ACC112 (cell line): ENCODE measurements around the gene TENT4A.
"Not testable (repeated sequence)": the region's sequence is repeated elsewhere in the genome, so short reads cannot be mapped to it uniquely, and the experiment has no call there.

ENCODE experiments used
- H2AFZ ChIP-seq: fragments of 200-600 bp; sonication (generic); one replicate; pipeline ENCODE4 v1.6.0; 2017; ENCODE audit warnings: antibody characterized with exemption, low read length; ENCODE audit not compliant: unreplicated experiment
- H3K27ac ChIP-seq: fragments of 200-600 bp; sonication (generic); 2 replicates; pipeline ENCODE4 v1.5.1; 2014; ENCODE audit warnings: low read depth, mild to moderate bottlenecking, antibody characterized with exemption, low read length, moderate library complexity
- H3K27me3 ChIP-seq: fragments of 200-600 bp; sonication (generic); 2 replicates; pipeline ENCODE4 v1.6.1; 2014; ENCODE audit warnings: mild to moderate bottlenecking, antibody characterized with exemption, low read length, moderate library complexity, mixed read lengths; ENCODE audit not compliant: insufficient read depth
- H3K36me3 ChIP-seq: fragments of 200-600 bp; sonication (generic); 2 replicates; pipeline ENCODE4 v1.6.1; 2016; ENCODE audit warnings: mild to moderate bottlenecking, antibody characterized with exemption, low read length, moderate library complexity, mixed read lengths; ENCODE audit not compliant: insufficient read depth
- H3K4me1 ChIP-seq: fragments of 200-600 bp; sonication (generic); one replicate; pipeline ENCODE4 v1.6.1; 2016; ENCODE audit warnings: low read length, mixed read lengths; ENCODE audit not compliant: insufficient read depth, unreplicated experiment, control insufficient read depth
- H3K4me3 ChIP-seq: fragments of 200-600 bp; sonication (generic); 2 replicates; pipeline ENCODE4 v1.5.1; 2014; ENCODE audit warnings: mild to moderate bottlenecking, low read depth, low read length
- H3K79me2 ChIP-seq: fragments of 200-600 bp; sonication (generic); one replicate; pipeline ENCODE4 v1.6.0; 2016; ENCODE audit warnings: low read length; ENCODE audit not compliant: control insufficient read depth, unreplicated experiment, insufficient read depth

Gene TENT4A

GRCh38 chr5:6713274-6714225 lies at the start of gene TENT4A:
Gene TENT4A, plus strand, starts transcription at chr5:6713432. Its CDS starts 552 bp downstream, at chr5:6713984.
- Histone ChIP-seq H3K36me3 (no peaks in the 10 kb centered on the region), H3K4me3 (peak within 1 kb of the TSS; percentile 98), H2AFZ (peak within 1 kb of the TSS; percentile 96), H3K27ac (peak within 1 kb of the TSS; percentile 90), H3K4me1 (peaks cover 24% of the 10 kb centered on the region), H3K79me2 (peaks cover 45% of the 10 kb centered on the region), H3K27me3 (no peaks in the 10 kb centered on the region)

DNA sequence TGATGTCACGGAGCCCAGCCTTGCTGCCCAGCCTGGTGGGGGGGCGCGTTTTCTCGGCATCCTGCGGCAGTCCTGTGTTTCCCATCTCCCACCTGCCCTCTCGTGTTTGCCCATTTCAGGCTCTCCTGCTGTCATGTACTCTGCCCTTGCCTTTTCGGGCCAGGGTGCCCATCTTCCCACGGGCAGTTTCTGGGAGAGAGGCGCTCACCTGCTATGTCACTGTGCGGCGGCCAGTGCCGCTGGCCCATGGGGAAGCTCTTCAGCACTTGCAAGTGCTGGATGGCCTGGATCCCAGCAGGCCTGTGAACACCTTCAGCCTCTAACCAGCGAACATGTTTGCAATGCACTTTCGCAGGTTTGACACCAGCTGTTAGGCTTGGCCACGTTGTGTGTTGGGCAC lies 46.5 kb upstream of the TENT4A start:
- Histone ChIP-seq H3K27me3 (no peaks in the 10 kb centered on the region), H3K4me1 (no peaks in the 10 kb centered on the region), H3K27ac (no peak overlapping the region), H3K4me3 (no peak overlapping the region), H3K79me2 (no peaks in the 10 kb centered on the region), H3K36me3 (no peaks in the 10 kb centered on the region), H2AFZ (no peak overlapping the region)

DNA sequence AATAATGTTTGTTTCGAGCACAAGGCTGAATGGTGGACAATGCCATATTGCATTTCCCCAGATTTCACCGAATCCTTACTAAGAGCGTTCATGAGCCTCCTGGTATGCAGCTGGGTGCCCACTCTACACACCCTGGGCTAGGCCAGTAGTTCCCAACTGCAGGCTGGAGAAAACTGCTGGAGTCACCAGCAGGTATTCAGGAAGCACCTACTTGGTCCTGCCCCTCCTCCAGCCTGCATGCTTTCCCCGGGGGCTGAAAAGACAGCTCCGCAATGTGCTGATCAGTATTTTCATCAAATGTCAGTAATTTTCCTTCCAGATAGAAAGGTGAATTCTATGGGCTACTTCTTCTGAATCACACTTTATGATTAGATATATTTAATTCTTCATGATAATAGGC lies 45.6 kb upstream of the TENT4A start:
- no peaks in the 10 kb centered on the region for H3K79me2 ChIP-seq
- no peaks in the 10 kb centered on the region for H3K27me3 ChIP-seq
- H3K27ac ChIP-seq = no peak overlapping the region
- H3K4me1 ChIP-seq = no peaks in the 10 kb centered on the region
- H2AFZ ChIP-seq = no peak overlapping the region
- no peak overlapping the region for H3K4me3 ChIP-seq
- H3K36me3 ChIP-seq = no peaks in the 10 kb centered on the region

DNA sequence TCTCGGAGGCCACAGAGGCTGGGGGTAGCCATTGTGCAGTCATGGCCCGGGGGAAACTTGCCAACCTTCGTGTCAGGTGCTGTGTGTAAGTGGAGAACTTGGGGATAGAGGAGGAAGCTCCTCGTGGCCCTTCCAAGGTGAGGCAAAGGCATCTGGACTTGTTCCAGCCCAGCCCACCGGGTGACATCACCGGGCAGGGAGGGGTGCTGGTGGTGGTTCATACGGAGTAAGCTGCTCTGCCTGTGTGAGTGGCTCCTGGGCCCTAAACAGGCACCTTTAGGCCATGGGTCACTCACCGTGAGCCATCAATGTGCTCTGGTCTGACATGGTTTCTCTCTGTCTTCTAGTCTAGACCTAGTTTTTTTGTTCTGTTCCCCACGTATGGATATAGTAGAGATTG lies 44.5 kb upstream of the TENT4A start:
- not testable (repeated sequence) for H3K4me3 ChIP-seq, H2AFZ ChIP-seq, H3K79me2 ChIP-seq, H3K4me1 ChIP-seq, H3K27me3 ChIP-seq, H3K27ac ChIP-seq, H3K36me3 ChIP-seq

- H3K27me3 ChIP-seq = no peaks in the 10 kb centered on the region
- no peaks in the 10 kb centered on the region for H3K4me1 ChIP-seq
- H2AFZ ChIP-seq = no peak overlapping the region
- H3K4me3 ChIP-seq = no peak overlapping the region
- no peaks in the 10 kb centered on the region for H3K79me2 ChIP-seq
- H3K27ac ChIP-seq = no peak overlapping the region
- no peaks in the 10 kb centered on the region for H3K36me3 ChIP-seq
These were observed 40.2 kb upstream of the TENT4A start for GRCh38 chr5:6673031-6673430.

- Histone ChIP-seq H3K79me2 (no peaks in the 10 kb centered on the region), H2AFZ (no peak overlapping the region), H3K36me3 (no peaks in the 10 kb centered on the region), H3K27ac (no peak overlapping the region), H3K4me3 (no peak overlapping the region), H3K27me3 (no peaks in the 10 kb centered on the region; the same call in 1 of the 2 replicates), H3K4me1 (no peaks in the 10 kb centered on the region)
These were observed 39.3 kb upstream of the TENT4A start for GRCh38 chr5:6673963-6674362.

GRCh38 chr5:6674421-6674820 lies 38.8 kb upstream of the TENT4A start:
- H3K27me3 ChIP-seq = no peaks in the 10 kb centered on the region; the same call in 1 of the 2 replicates
- H3K79me2 ChIP-seq = no peaks in the 10 kb centered on the region
- H3K4me3 ChIP-seq = no peak overlapping the region
- H2AFZ ChIP-seq = no peak overlapping the region
- no peak overlapping the region for H3K27ac ChIP-seq
- H3K4me1 ChIP-seq = no peaks in the 10 kb centered on the region
- H3K36me3 ChIP-seq = no peaks in the 10 kb centered on the region

DNA sequence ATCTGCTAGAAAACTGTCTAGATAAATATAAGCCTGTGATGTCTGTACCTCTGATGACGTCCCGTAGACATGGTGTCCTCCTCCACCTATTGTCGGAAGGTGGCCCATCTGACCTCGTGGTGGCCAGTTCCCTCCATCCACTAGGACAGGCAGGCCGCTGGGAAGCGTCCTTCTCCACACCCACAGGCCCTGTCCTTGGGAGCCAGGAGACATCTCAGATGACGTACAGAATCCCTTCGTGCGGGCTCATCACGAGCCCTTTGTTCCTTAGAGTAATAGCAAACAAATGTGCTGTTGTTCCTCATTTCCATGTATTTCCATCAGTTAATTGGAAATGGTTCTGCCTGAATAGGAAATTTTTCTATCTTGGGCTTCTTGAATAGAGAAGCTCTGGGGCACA lies 38.3 kb upstream of the TENT4A start:
- Histone ChIP-seq H3K4me3 (no peak overlapping the region), H3K27ac (no peak overlapping the region), H2AFZ (no peak overlapping the region), H3K79me2 (no peaks in the 10 kb centered on the region), H3K4me1 (no peaks in the 10 kb centered on the region), H3K27me3 (no peaks in the 10 kb centered on the region; the same call in 1 of the 2 replicates), H3K36me3 (no peaks in the 10 kb centered on the region)

DNA sequence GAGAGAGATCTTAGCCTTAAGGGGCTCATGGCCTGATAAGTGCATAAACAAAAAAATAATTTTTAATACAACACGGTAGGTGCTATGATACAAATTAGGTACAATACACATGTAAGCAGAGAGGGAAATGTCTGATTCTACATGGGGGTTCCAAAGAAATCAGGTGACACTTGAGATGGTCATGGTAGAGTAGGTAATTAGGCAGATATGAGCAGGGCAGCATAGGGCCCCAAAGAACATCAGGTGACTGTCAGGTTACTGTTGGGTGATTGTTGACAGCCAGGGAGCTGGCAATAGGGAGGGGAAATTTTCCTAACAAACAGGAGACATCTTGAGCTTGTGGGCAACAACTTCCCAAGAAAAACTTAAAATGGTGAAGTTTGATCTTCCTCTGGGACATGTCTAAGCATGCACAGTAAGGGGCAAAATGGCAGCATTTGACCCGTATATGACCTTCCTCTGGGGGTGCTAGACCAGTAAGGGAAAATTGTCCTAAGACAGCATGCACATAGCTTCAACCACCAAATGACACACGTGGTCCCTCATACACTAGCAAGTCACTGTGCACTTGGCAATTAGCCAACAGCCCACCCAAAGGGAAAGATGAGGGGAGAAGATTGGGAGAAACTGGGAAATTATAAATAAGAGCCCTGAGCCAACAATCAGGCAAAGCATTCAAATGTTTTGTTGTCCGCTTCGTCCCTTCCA lies 37.3 kb upstream of the TENT4A start:
- H3K4me1 ChIP-seq = no peaks in the 10 kb centered on the region
- H3K27me3 ChIP-seq = peaks cover 2% of the 10 kb centered on the region; the same call in 1 of the 2 replicates
- no peak overlapping the region for H2AFZ ChIP-seq
- H3K36me3 ChIP-seq = no peaks in the 10 kb centered on the region
- H3K79me2 ChIP-seq = no peaks in the 10 kb centered on the region
- H3K4me3 ChIP-seq = no peak overlapping the region
- H3K27ac ChIP-seq = no peak overlapping the region

GRCh38 chr5:6676702-6677101 lies 36.5 kb upstream of the TENT4A start:
- Histone ChIP-seq H3K79me2 (no peaks in the 10 kb centered on the region), H3K27me3 (peaks cover 8% of the 10 kb centered on the region; the same call in 1 of the 2 replicates), H3K4me1 (no peaks in the 10 kb centered on the region), H3K36me3 (no peaks in the 10 kb centered on the region), H3K27ac (no peak overlapping the region), H2AFZ (no peak overlapping the region), H3K4me3 (no peak overlapping the region)
